GM12892 (cell line): ENCODE measurements around the gene TSPYL6. TPM values are rescaled to one million over a fixed set of nuclear protein-coding genes. Genes with fewer than 3 reads are reported as not detected.
"Not testable (repeated sequence)": the region's sequence is repeated elsewhere in the genome, so short reads cannot be mapped to it uniquely, and the experiment has no call there.

Source experiments
- DNase-seq: peaks from one replicate; pipeline ENCODE4 v3.0.0; 2011; ENCODE audit not compliant: insufficient read length
- FAIRE-seq: peaks from 2 replicates; lab custom pipeline; 2011; peaks lifted over from hg19 to GRCh38; lab: Jason Lieb, UNC
- POLR2A ChIP-seq: IDR thresholded peaks from 2 replicates; pipeline ENCODE4 v1.6.1; 2011; ENCODE audit warnings: low read depth, low read length, control low read depth
- POLR2AphosphoS5 ChIP-seq: IDR thresholded peaks from 2 replicates; pipeline ENCODE4 v1.6.1; 2011; ENCODE audit warnings: low read depth, low read length, control low read depth
- TAF1 ChIP-seq: IDR thresholded peaks from 2 replicates; pipeline ENCODE4 v1.6.1; 2011; ENCODE audit warnings: low read depth, mild to moderate bottlenecking, control low read depth, low read length, borderline replicate concordance
- polyA plus RNA-seq: library from polyadenylated mRNA; unstranded; fragments of >200 nt; gene quantifications from one replicate; pipeline ENCODE4 v1.2.1, GENCODE V29; 2012; ENCODE audit warnings: missing spikeins, inconsistent platforms; ENCODE audit not compliant: missing spikeins

TSPYL6 gene
- not detected for polyA plus RNA-seq

- no peak for DNase-seq
- TF ChIP-seq POLR2AphosphoS5 (no peak), POLR2A (no peak), TAF1 (no peak)
- FAIRE-seq, result no peak
Measured at GRCh38 chr2:54256091-54256694, at the start of gene TSPYL6. TSPYL6 (minus strand) TSS chr2:54256229; CDS start chr2:54256151, 78 bp downstream.

- FAIRE-seq (no peak), DNase-seq (no peak)
- TF ChIP-seq TAF1, result no peak
- TF ChIP-seq POLR2A, result no peak
- no peak for TF ChIP-seq POLR2AphosphoS5
Measured at GRCh38 chr2:54303631-54304030, 47.6 kb upstream of the TSPYL6 start.

GRCh38 chr2:54298514-54298913 is 42.5 kb upstream of the TSPYL6 start:
- DNase-seq (no peak), FAIRE-seq (no peak)
- TF ChIP-seq POLR2A (no peak), TAF1 (no peak), POLR2AphosphoS5 (no peak)

- DNase-seq (no peak), FAIRE-seq (no peak)
- TF ChIP-seq TAF1, result no peak
Measured at GRCh38 chr2:54295911-54296310, 39.9 kb upstream of the TSPYL6 start.

- DNase-seq, FAIRE-seq: not testable (repeated sequence)
Measured at GRCh38 chr2:54294665-54295064, 38.6 kb upstream of the TSPYL6 start.

- FAIRE-seq (no peak), DNase-seq (no peak)
- TF ChIP-seq TAF1 (no peak), POLR2A (no peak), POLR2AphosphoS5 (no peak)
Measured at GRCh38 chr2:54290356-54291025, 34.5 kb upstream of the TSPYL6 start.

- DNase-seq (no peak), FAIRE-seq (no peak)
- TF ChIP-seq POLR2A (no peak), TAF1 (no peak), POLR2AphosphoS5 (no peak)
Measured at GRCh38 chr2:54289917-54290316, 33.9 kb upstream of the TSPYL6 start.

- FAIRE-seq (no peak), DNase-seq (no peak)
- TF ChIP-seq POLR2A (no peak), TAF1 (no peak), POLR2AphosphoS5 (no peak)
Measured at GRCh38 chr2:54287532-54287931, 31.5 kb upstream of the TSPYL6 start.

GRCh38 chr2:54285451-54285850 is 29.4 kb upstream of the TSPYL6 start:
- DNase-seq (no peak), FAIRE-seq (no peak)
- TF ChIP-seq POLR2AphosphoS5 (no peak), TAF1 (no peak), POLR2A (no peak)

- no peak for DNase-seq
- no peak for FAIRE-seq
- no peak for TF ChIP-seq POLR2A
- TF ChIP-seq TAF1, result no peak
- no peak for TF ChIP-seq POLR2AphosphoS5
Measured at GRCh38 chr2:54284826-54285225, 28.8 kb upstream of the TSPYL6 start.

GRCh38 chr2:54279385-54279784 is 23.4 kb upstream of the TSPYL6 start:
- no peak for TF ChIP-seq POLR2AphosphoS5
- TF ChIP-seq POLR2A, result no peak
- TF ChIP-seq TAF1, result no peak
- DNase-seq (no peak), FAIRE-seq (no peak)

- FAIRE-seq (no peak), DNase-seq (no peak)
- TF ChIP-seq POLR2A (no peak), TAF1 (no peak), POLR2AphosphoS5 (no peak)
Measured at GRCh38 chr2:54275541-54275940, 19.5 kb upstream of the TSPYL6 start.

- no peak for FAIRE-seq
- no peak for DNase-seq
- TF ChIP-seq TAF1 (no peak), POLR2AphosphoS5 (no peak), POLR2A (no peak)
Measured at GRCh38 chr2:54274781-54275242, 18.8 kb upstream of the TSPYL6 start.
